GM19025 (cell line): ENCODE data around the gene ARL14.
"Not testable (repeated sequence)": the region's sequence is repeated elsewhere in the genome, so short reads cannot be mapped to it uniquely, and the experiment has no call there.

ENCODE experiments used
- ATAC-seq: cut with Tn5 transposase; IDR thresholded peaks from one replicate; pipeline ENCODE4 v1.9.1; 2021; ENCODE audit warnings: mild to moderate bottlenecking, low read depth, moderate library complexity; ENCODE audit not compliant: unreplicated experiment

ARL14 gene

GRCh38 chr3:160675566-160676124 lies 1.3 kb upstream of the ARL14 start:
- no peak for ATAC-seq

DNA sequence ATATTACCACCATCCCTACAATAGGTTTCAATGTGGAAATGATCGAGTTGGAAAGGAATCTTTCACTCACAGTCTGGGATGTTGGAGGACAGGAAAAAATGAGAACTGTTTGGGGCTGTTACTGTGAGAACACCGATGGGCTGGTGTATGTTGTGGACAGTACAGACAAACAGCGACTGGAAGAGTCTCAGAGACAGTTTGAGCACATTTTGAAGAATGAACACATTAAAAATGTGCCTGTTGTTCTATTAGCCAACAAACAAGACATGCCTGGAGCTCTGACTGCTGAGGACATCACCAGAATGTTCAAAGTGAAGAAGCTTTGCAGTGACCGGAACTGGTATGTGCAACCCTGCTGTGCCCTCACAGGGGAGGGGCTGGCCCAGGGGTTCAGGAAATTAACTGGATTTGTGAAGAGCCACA lies 510 bp downstream of the ARL14 start:
- ATAC-seq = no peak

GRCh38 chr3:160678292-160678842 lies 1.4 kb downstream of the ARL14 start:
- ATAC-seq = no peak

GRCh38 chr3:160684368-160684740 lies 7.4 kb downstream of the ARL14 start:
- ATAC-seq = no peak

GRCh38 chr3:160685144-160685766 lies 8.3 kb downstream of the ARL14 start:
- ATAC-seq = no peak

- ATAC-seq = peak; percentile 45
These were observed 10.1 kb downstream of the ARL14 start for GRCh38 chr3:160686955-160687535.

- ATAC-seq = no peak
These were observed 14.2 kb downstream of the ARL14 start for GRCh38 chr3:160691151-160691550.

GRCh38 chr3:160691962-160692361 lies 15.0 kb downstream of the ARL14 start:
- no peak for ATAC-seq

- no peak for ATAC-seq
These were observed 16.2 kb downstream of the ARL14 start for GRCh38 chr3:160693191-160693590.

DNA sequence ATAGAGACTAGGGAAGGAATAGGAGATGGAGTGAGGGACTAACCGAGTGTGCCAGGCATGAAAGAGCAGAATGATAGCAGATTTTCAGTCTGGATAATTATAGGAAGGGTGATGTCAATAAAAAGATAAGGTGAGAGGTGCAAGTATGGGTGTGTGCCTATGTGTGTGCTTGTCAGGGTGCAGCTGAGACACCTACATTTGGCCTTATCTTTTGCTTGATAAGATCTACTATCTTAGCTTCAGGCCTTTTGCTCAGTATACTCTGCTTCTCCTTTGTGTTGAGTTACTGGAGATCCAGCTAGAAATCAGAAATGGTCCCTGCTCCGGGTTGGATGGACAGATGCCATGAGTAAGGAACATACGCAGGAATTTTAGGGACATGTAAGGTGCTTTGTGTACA lies 17.4 kb downstream of the ARL14 start:
- no peak for ATAC-seq

- ATAC-seq = no peak
These were observed 18.0 kb downstream of the ARL14 start for GRCh38 chr3:160695003-160695402.

DNA sequence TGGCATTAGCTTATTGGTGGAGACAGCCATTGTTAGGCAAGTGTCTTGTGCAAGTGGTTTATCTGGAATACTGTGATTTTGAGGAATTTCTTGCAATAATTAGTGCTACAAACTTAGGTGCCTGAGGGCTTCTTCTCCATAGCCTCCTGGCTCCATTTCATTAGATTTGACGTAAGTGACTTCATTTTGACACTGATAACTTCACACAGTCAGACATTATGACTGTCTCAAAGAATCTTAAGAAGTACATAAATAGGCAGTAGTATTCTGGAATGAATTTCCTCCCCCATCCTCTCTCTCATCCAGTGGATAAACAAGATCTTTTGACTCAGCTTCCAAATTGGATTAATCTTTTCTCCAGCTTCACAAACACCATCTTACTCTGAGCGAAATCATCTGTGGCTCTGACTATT lies 19.0 kb downstream of the ARL14 start:
- ATAC-seq = no peak

GRCh38 chr3:160697637-160698380 lies 20.8 kb downstream of the ARL14 start:
- ATAC-seq = peak; percentile 66

- ATAC-seq = no peak
These were observed 21.7 kb downstream of the ARL14 start for GRCh38 chr3:160698599-160699195.

DNA sequence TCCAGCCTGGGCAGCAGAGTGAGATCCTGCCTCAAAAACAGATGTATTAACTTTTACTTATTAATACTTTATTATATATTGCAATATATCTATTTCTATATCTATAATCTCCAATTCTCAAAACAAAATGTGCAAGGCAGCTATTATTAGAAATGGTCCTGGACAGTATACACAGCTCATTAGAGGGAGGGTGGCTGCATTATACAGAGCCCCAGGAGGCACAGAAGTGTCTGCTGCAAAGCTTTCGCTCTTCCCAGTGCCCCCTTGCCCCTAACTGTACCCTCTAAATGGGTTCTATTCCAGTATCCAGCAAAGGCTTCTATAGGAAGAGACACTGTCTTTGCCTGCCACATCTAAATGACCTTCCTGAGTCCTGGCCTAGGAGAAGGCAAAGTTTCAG lies 24.5 kb downstream of the ARL14 start:
- ATAC-seq = no peak

- no peak for ATAC-seq
These were observed 25.3 kb downstream of the ARL14 start for GRCh38 chr3:160702290-160702689.

- ATAC-seq = no peak
These were observed 27.0 kb downstream of the ARL14 start for GRCh38 chr3:160703974-160704373.

- no peak for ATAC-seq
These were observed 30.3 kb downstream of the ARL14 start for GRCh38 chr3:160707187-160707794.

DNA sequence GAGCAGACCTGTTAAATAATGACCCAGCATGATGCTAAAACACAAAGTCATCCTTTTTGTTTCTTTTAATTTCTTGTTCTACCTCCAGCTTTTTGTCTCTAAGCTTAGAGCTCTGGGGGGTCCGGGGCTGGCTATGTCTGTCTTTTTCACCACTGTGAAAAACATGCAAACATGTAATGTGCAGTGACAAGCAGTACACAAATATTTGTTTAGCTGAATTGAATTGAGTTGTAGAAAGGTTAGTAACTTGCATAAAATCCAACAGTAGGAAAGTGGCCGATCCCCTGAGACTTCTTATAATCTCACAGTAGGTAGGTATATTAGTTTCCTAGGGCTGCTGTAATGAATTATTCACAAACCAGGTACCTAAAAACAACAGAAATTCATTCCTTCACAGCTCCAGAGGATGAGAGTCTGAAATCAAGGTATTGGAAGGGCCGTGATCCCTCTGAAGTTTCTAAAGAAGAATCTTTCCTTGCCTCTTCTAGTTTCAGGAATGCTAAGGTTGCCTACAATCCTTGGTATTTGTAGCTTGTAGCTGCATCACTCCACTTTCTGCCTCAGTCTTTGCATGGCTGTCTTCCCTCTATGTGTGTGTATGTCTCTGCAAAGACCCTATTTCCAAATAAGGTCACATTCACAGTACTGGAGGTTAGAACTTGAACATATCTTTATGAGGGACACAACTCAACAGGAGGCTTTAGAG lies 32.7 kb downstream of the ARL14 start:
- no peak for ATAC-seq

- ATAC-seq = not testable (repeated sequence)
These were observed 36.2 kb downstream of the ARL14 start for GRCh38 chr3:160713144-160713543.
